ENCODE results near the gene ZRANB3.

GRCh38 chr2:135119582-135119981, 411.4 kb downstream of the ZRANB3 start:
- no peak for TF ChIP-seq EZH2 (IDR thresholded peaks at IDR 0.05; ENCODE audit: borderline replicate concordance, low read length)
- no peak for TF ChIP-seq CTCF (conservative IDR thresholded peaks at IDR 0.05 in 1 of 2, IDR thresholded peaks at IDR 0.05 in 1 of 2; ENCODE audit: extremely low read depth in 1 of 2, insufficient read depth in 1 of 2, low read depth in 1 of 2, low read length in 2 of 2)
